H9 (cell line): ENCODE results near the gene PHLDA3. TPM values are rescaled to one million over a fixed set of nuclear protein-coding genes. Genes with fewer than 3 reads are reported as not detected.
A peak's percentile ranks its signal among the peaks of the same experiment; 100 is the strongest.

Source experiments
- DNase-seq: peaks from one replicate; pipeline ENCODE4 v3.0.0-alpha.2; 2017
- H2AFZ ChIP-seq: one replicate; pipeline ENCODE4 v1.6.1; 2013; ENCODE audit warnings: mild to moderate bottlenecking, low read length, control low read depth, moderate library complexity
- H2AK5ac ChIP-seq: 2 replicates; pipeline ENCODE4 v1.6.1; 2013; ENCODE audit warnings: low read length, control low read depth, mixed read lengths; ENCODE audit not compliant: insufficient read length
- H2BK120ac ChIP-seq: one replicate; pipeline ENCODE4 v1.6.1; 2013; ENCODE audit warnings: low read depth, mild to moderate bottlenecking, low read length, control low read depth, inconsistent platforms; ENCODE audit not compliant: poor library complexity, severe bottlenecking
- H2BK12ac ChIP-seq: 2 replicates; pipeline ENCODE4 v1.6.1; 2013; ENCODE audit warnings: low read length, control low read depth, mixed read lengths, low read depth; ENCODE audit not compliant: insufficient read length
- H2BK15ac ChIP-seq: 2 replicates; pipeline ENCODE4 v1.6.1; 2013; ENCODE audit warnings: low read depth, low read length, control low read depth
- H2BK20ac ChIP-seq: one replicate; pipeline ENCODE4 v1.6.1; 2013; ENCODE audit warnings: low read depth, mild to moderate bottlenecking, low read length, control low read depth, inconsistent platforms; ENCODE audit not compliant: poor library complexity, severe bottlenecking
- H2BK5ac ChIP-seq: 2 replicates; pipeline ENCODE4 v1.6.1; 2013; ENCODE audit warnings: low read length, control low read depth, mixed read lengths; ENCODE audit not compliant: insufficient read length
- H3K14ac ChIP-seq: 2 replicates; pipeline ENCODE4 v1.6.1; 2013; ENCODE audit warnings: low read length, control low read depth; ENCODE audit not compliant: insufficient read depth
- H3K18ac ChIP-seq: 2 replicates; pipeline ENCODE4 v1.6.1; 2013; ENCODE audit warnings: low read depth, mild to moderate bottlenecking, mixed read lengths, low read length, control low read depth; ENCODE audit not compliant: insufficient read length
- H3K23ac ChIP-seq: 2 replicates; pipeline ENCODE4 v1.6.1; 2013; ENCODE audit warnings: low read length, control low read depth, mixed read lengths, low read depth; ENCODE audit not compliant: insufficient read length
- H3K23me2 ChIP-seq: 2 replicates; pipeline ENCODE4 v1.6.1; 2013; ENCODE audit warnings: low read depth, mild to moderate bottlenecking, mixed read lengths, low read length, control low read depth; ENCODE audit not compliant: insufficient read length, poor library complexity, severe bottlenecking
- H3K27ac ChIP-seq: 2 replicates; pipeline ENCODE4 v1.5.1; 2013; ENCODE audit warnings: low read length, control low read depth, mixed read lengths, low read depth; ENCODE audit not compliant: insufficient read length
- H3K27me3 ChIP-seq: 2 replicates; pipeline ENCODE4 v1.6.1; 2013; ENCODE audit warnings: low read length, control low read depth, inconsistent platforms; ENCODE audit not compliant: insufficient read depth
- H3K4ac ChIP-seq: 2 replicates; pipeline ENCODE4 v1.6.1; 2013; ENCODE audit warnings: low read depth, mild to moderate bottlenecking, control low read depth, inconsistent platforms, low read length, moderate library complexity
- H3K4me1 ChIP-seq: 2 replicates; pipeline ENCODE4 v1.6.1; 2013; ENCODE audit warnings: low read length, control low read depth, inconsistent platforms; ENCODE audit not compliant: insufficient read depth
- H3K4me2 ChIP-seq: 2 replicates; pipeline ENCODE4 v1.6.1; 2013; ENCODE audit warnings: low read length, control low read depth, mixed read lengths; ENCODE audit not compliant: insufficient read length, insufficient read depth
- H3K56ac ChIP-seq: 2 replicates; pipeline ENCODE4 v1.6.1; 2013; ENCODE audit warnings: low read depth, mild to moderate bottlenecking, mixed read lengths, low read length, control low read depth; ENCODE audit not compliant: insufficient read length
- H3K79me1 ChIP-seq: 2 replicates; pipeline ENCODE4 v1.6.1; 2013; ENCODE audit warnings: low read depth, mild to moderate bottlenecking, moderate library complexity, low read length, control low read depth, inconsistent platforms; ENCODE audit not compliant: insufficient read depth, poor library complexity, severe bottlenecking
- H3K79me2 ChIP-seq: 2 replicates; pipeline ENCODE4 v1.6.1; 2013; ENCODE audit warnings: low read length, control low read depth, inconsistent platforms; ENCODE audit not compliant: insufficient read depth
- H3K9ac ChIP-seq: 2 replicates; pipeline ENCODE4 v1.6.1; 2013; ENCODE audit warnings: low read length, control low read depth, mixed read lengths; ENCODE audit not compliant: insufficient read length; ENCODE audit errors: extremely low read depth
- H3K9me3 ChIP-seq: one replicate; pipeline ENCODE4 v1.6.1; 2013; ENCODE audit warnings: low read depth, low read length, inconsistent platforms; ENCODE audit not compliant: control insufficient read depth
- H3T11ph ChIP-seq: one replicate; pipeline ENCODE4 v1.6.1; 2013; ENCODE audit warnings: mild to moderate bottlenecking, low read length, control low read depth, inconsistent platforms
- H4K20me1 ChIP-seq: one replicate; pipeline ENCODE4 v1.6.1; 2013; ENCODE audit not compliant: control insufficient read depth, insufficient read length, insufficient read depth
- H4K5ac ChIP-seq: 2 replicates; pipeline ENCODE4 v1.6.1; 2013; ENCODE audit warnings: low read depth, mild to moderate bottlenecking, mixed read lengths, low read length, control low read depth; ENCODE audit not compliant: insufficient read length
- H4K8ac ChIP-seq: replicated peaks from 2 replicates; pipeline ENCODE4 v1.6.1; 2013; ENCODE audit warnings: low read length, control low read depth, mixed read lengths, low read depth; ENCODE audit not compliant: insufficient read length
- H4K91ac ChIP-seq: 2 replicates; pipeline ENCODE4 v1.6.1; 2013; ENCODE audit warnings: low read depth, mild to moderate bottlenecking, moderate library complexity, mixed read lengths, low read length, control low read depth; ENCODE audit not compliant: insufficient read length
- H3K27ac Mint-ChIP-seq, 3 experiments: 2 replicates in 2 of 3; 3 replicates in 1 of 3; pipeline ENCODE4 v1.8.0; 2020 to 2021; ENCODE audit warnings: mixed read lengths in 3 of 3, mild to moderate bottlenecking in 1 of 3, moderate library complexity in 1 of 3
- H3K27me3 Mint-ChIP-seq: 2 replicates; pipeline ENCODE4 v1.8.0; 2021; ENCODE audit warnings: low read depth, mild to moderate bottlenecking, moderate library complexity, mixed read lengths
- H3K36me3 Mint-ChIP-seq, 3 experiments: 2 replicates in 2 of 3; 3 replicates in 1 of 3; pipeline ENCODE4 v1.8.0; 2020 to 2021; ENCODE audit warnings: low read depth in 3 of 3, mixed read lengths in 3 of 3; ENCODE audit not compliant: insufficient read depth in 1 of 3
- H3K4me1 Mint-ChIP-seq, 2 experiments: 2 replicates each; pipeline ENCODE4 v1.8.0; 2020; ENCODE audit warnings: mixed read lengths in 2 of 2
- H3K4me3 Mint-ChIP-seq, 2 experiments: 2 replicates in 1 of 2; 3 replicates in 1 of 2; pipeline ENCODE4 v1.8.0; 2020 to 2021; ENCODE audit warnings: mild to moderate bottlenecking in 2 of 2, mixed read lengths in 2 of 2, moderate library complexity in 1 of 2
- H3K9me3 Mint-ChIP-seq, 2 experiments: 2 replicates in 1 of 2; 3 replicates in 1 of 2; pipeline ENCODE4 v1.8.0; 2020; ENCODE audit warnings: mild to moderate bottlenecking in 2 of 2, mixed read lengths in 2 of 2, moderate library complexity in 1 of 2
- WGBS: extraction: QIAGEN DNeasy Blood & Tissue Kit; methylation state at CpG from one replicate; pipeline ENCODE4 v1.1.7; 2013; ENCODE audit warnings: missing lambda C conversion rate, low lambda C conversion rate, mixed read lengths; ENCODE audit not compliant: insufficient read length; ENCODE audit errors: extremely low coverage; 5-methylcytosine and 5-hydroxymethylcytosine counted together
- total RNA-seq: library from RNA; stranded (reverse); gene quantifications from 2 replicates; pipeline ENCODE4 v1.2.1, GENCODE V29; 2021
- TF ChIP-seq, protein P1 (sequence below): fragments of 200-600 bp; sonication (generic); conservative IDR thresholded peaks from 3 replicates; pipeline ENCODE4 v1.8.0; 2021; ENCODE audit warnings: antibody characterized with exemption, mild to moderate bottlenecking

The PHLDA3 gene
- total RNA-seq, 1 experiment from 2014 or later, result 53.9 TPM

DNA sequence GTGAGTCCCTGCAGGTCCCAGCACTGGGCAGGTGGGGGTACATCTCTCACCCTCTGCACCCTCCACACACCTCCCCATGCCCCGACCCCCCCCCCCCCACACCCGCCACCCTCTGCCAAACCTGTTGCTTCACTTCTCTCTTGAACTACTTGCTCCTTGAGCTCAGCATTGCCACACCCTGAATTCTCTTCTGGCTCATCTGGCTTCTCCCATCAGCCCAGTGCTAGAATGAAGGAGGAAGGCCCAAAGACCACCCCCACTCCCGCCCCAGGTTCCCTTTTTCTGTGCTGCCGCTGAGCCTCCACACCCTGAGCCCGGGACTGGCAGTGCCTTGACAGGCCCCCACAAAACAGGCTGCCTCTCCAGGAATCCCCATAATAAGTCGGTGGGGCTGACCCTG, 41.0 kb downstream of the PHLDA3 start:
- H2BK15ac ChIP-seq, result no peak overlapping the region
- H3K23me2 ChIP-seq, result no peaks in the 10 kb centered on the region
- no peak overlapping the region for H3K4me2 ChIP-seq
- TF ChIP-seq, protein P1, sequence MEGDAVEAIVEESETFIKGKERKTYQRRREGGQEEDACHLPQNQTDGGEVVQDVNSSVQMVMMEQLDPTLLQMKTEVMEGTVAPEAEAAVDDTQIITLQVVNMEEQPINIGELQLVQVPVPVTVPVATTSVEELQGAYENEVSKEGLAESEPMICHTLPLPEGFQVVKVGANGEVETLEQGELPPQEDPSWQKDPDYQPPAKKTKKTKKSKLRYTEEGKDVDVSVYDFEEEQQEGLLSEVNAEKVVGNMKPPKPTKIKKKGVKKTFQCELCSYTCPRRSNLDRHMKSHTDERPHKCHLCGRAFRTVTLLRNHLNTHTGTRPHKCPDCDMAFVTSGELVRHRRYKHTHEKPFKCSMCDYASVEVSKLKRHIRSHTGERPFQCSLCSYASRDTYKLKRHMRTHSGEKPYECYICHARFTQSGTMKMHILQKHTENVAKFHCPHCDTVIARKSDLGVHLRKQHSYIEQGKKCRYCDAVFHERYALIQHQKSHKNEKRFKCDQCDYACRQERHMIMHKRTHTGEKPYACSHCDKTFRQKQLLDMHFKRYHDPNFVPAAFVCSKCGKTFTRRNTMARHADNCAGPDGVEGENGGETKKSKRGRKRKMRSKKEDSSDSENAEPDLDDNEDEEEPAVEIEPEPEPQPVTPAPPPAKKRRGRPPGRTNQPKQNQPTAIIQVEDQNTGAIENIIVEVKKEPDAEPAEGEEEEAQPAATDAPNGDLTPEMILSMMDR, result no peak
- no peak overlapping the region for H2BK5ac ChIP-seq
- no peak overlapping the region for H3K27ac ChIP-seq
- no peaks in the 10 kb centered on the region for H3K4me1 ChIP-seq
- peaks cover 2 to 9% of the 10 kb centered on the region in 2 experiments; a peak in 3 of 4 replicates for H3K4me1 Mint-ChIP-seq
- no peak overlapping the region for H3K18ac ChIP-seq
- peaks cover 3% of the 10 kb centered on the region for H3K27me3 Mint-ChIP-seq
- no peaks in the 10 kb centered on the region for H3K36me3 Mint-ChIP-seq
- H2BK120ac ChIP-seq, result no peak overlapping the region
- H3K27ac Mint-ChIP-seq, result peak overlapping the region in 1 of 3 experiments; percentile 72; a peak in 1 of 7 replicates
- no peak overlapping the region for H3K9ac ChIP-seq
- H2AK5ac ChIP-seq, result no peak overlapping the region
- H2BK20ac ChIP-seq, result no peak overlapping the region
- H3K9me3 Mint-ChIP-seq, result peaks cover 0 to 5% of the 10 kb centered on the region in 2 experiments; a peak in 2 of 5 replicates
- H4K20me1 ChIP-seq, result no peaks in the 10 kb centered on the region
- H3K79me2 ChIP-seq, result no peaks in the 10 kb centered on the region
- H4K5ac ChIP-seq, result no peak overlapping the region
- no peak overlapping the region for H3K4me3 Mint-ChIP-seq
- no peak overlapping the region for H4K91ac ChIP-seq
- DNase-seq, result no peak
- H3K79me1 ChIP-seq, result no peaks in the 10 kb centered on the region
- H3K4ac ChIP-seq, result no peak overlapping the region
- H3K14ac ChIP-seq, result no peak overlapping the region; the same call in 1 of the 2 replicates
- no peak overlapping the region for H2AFZ ChIP-seq
- no peak overlapping the region for H4K8ac ChIP-seq
- no peak overlapping the region for H2BK12ac ChIP-seq
- no CpG with 5 or more reads among the region's 6 CpGs for whole genome bisulfite sequencing
- H3K56ac ChIP-seq, result no peak overlapping the region
- no peaks in the 10 kb centered on the region for H3K9me3 ChIP-seq
- H3K27me3 ChIP-seq, result no peaks in the 10 kb centered on the region
- H3T11ph ChIP-seq, result no peak overlapping the region
- H3K23ac ChIP-seq, result no peak overlapping the region
